ENCODE results near the gene PTPRT.

- TF ChIP-seq EZH2 (IDR thresholded peaks at IDR 0.05; ENCODE audit: low read length, missing control alignments), result no peak
- no peak for TF ChIP-seq CTCF (conservative IDR thresholded peaks at IDR 0.05 in 1 of 2, IDR thresholded peaks at IDR 0.05 in 1 of 2; ENCODE audit: low read depth in 1 of 2, low read length in 2 of 2)
Measured at GRCh38 chr20:42972591-42972990, 217.1 kb downstream of the PTPRT start.
